Breast epithelium (tissue), 3 donors: Measurements from ENCODE around the gene DNAJB7.

ENCODE experiments used
- CTCF ChIP-seq, 3 donors: fragments of 450-650 bp; IDR thresholded peaks; one replicate each; pipeline ENCODE4 v1.5.1; 2016 to 2017; ENCODE audit warnings: antibody characterized with exemption in 3 of 3, mild to moderate bottlenecking in 3 of 3, moderate library complexity in 3 of 3
- POLR2A ChIP-seq: fragments of 450-650 bp; IDR thresholded peaks from one replicate; pipeline ENCODE4 v1.6.1; 2016; ENCODE audit warnings: antibody characterized with exemption, mild to moderate bottlenecking, moderate library complexity
- POLR2AphosphoS5 ChIP-seq, 3 donors: sonication (generic); formaldehyde crosslinking; IDR thresholded peaks; one replicate each; pipeline ENCODE4 v1.6.1; 2017; ENCODE audit warnings: antibody characterized with exemption in 3 of 3

- TF ChIP-seq POLR2A (no peak), CTCF (IDR thresholded peaks at IDR 0.05) (peak in 2 of 3 donors; percentile 25 to 31), POLR2AphosphoS5 (IDR thresholded peaks at IDR 0.05) (no peak)
These were observed 37.0 kb upstream of the DNAJB7 start for GRCh38 chr22:40898850-40899357.
